H9 (cell line): ENCODE results near the gene ASB16. TPM values are rescaled to one million over a fixed set of nuclear protein-coding genes. Genes with fewer than 3 reads are reported as not detected.

Experiments used
- DNase-seq: peaks from one replicate; pipeline ENCODE4 v3.0.0-alpha.2; 2017
- H2AFZ ChIP-seq: one replicate; pipeline ENCODE4 v1.6.1; 2013; ENCODE audit warnings: mild to moderate bottlenecking, low read length, control low read depth, moderate library complexity
- H2AK5ac ChIP-seq: 2 replicates; pipeline ENCODE4 v1.6.1; 2013; ENCODE audit warnings: low read length, control low read depth, mixed read lengths; ENCODE audit not compliant: insufficient read length
- H2BK120ac ChIP-seq: one replicate; pipeline ENCODE4 v1.6.1; 2013; ENCODE audit warnings: low read depth, mild to moderate bottlenecking, low read length, control low read depth, inconsistent platforms; ENCODE audit not compliant: poor library complexity, severe bottlenecking
- H2BK12ac ChIP-seq: 2 replicates; pipeline ENCODE4 v1.6.1; 2013; ENCODE audit warnings: low read length, control low read depth, mixed read lengths, low read depth; ENCODE audit not compliant: insufficient read length
- H2BK15ac ChIP-seq: 2 replicates; pipeline ENCODE4 v1.6.1; 2013; ENCODE audit warnings: low read depth, low read length, control low read depth
- H2BK20ac ChIP-seq: one replicate; pipeline ENCODE4 v1.6.1; 2013; ENCODE audit warnings: low read depth, mild to moderate bottlenecking, low read length, control low read depth, inconsistent platforms; ENCODE audit not compliant: poor library complexity, severe bottlenecking
- H2BK5ac ChIP-seq: 2 replicates; pipeline ENCODE4 v1.6.1; 2013; ENCODE audit warnings: low read length, control low read depth, mixed read lengths; ENCODE audit not compliant: insufficient read length
- H3K14ac ChIP-seq: 2 replicates; pipeline ENCODE4 v1.6.1; 2013; ENCODE audit warnings: low read length, control low read depth; ENCODE audit not compliant: insufficient read depth
- H3K18ac ChIP-seq: 2 replicates; pipeline ENCODE4 v1.6.1; 2013; ENCODE audit warnings: low read depth, mild to moderate bottlenecking, mixed read lengths, low read length, control low read depth; ENCODE audit not compliant: insufficient read length
- H3K23ac ChIP-seq: 2 replicates; pipeline ENCODE4 v1.6.1; 2013; ENCODE audit warnings: low read length, control low read depth, mixed read lengths, low read depth; ENCODE audit not compliant: insufficient read length
- H3K23me2 ChIP-seq: 2 replicates; pipeline ENCODE4 v1.6.1; 2013; ENCODE audit warnings: low read depth, mild to moderate bottlenecking, mixed read lengths, low read length, control low read depth; ENCODE audit not compliant: insufficient read length, poor library complexity, severe bottlenecking
- H3K27ac ChIP-seq: 2 replicates; pipeline ENCODE4 v1.5.1; 2013; ENCODE audit warnings: low read length, control low read depth, mixed read lengths, low read depth; ENCODE audit not compliant: insufficient read length
- H3K27me3 ChIP-seq: 2 replicates; pipeline ENCODE4 v1.6.1; 2013; ENCODE audit warnings: low read length, control low read depth, inconsistent platforms; ENCODE audit not compliant: insufficient read depth
- H3K4ac ChIP-seq: 2 replicates; pipeline ENCODE4 v1.6.1; 2013; ENCODE audit warnings: low read depth, mild to moderate bottlenecking, control low read depth, inconsistent platforms, low read length, moderate library complexity
- H3K4me1 ChIP-seq: 2 replicates; pipeline ENCODE4 v1.6.1; 2013; ENCODE audit warnings: low read length, control low read depth, inconsistent platforms; ENCODE audit not compliant: insufficient read depth
- H3K4me2 ChIP-seq: 2 replicates; pipeline ENCODE4 v1.6.1; 2013; ENCODE audit warnings: low read length, control low read depth, mixed read lengths; ENCODE audit not compliant: insufficient read length, insufficient read depth
- H3K56ac ChIP-seq: 2 replicates; pipeline ENCODE4 v1.6.1; 2013; ENCODE audit warnings: low read depth, mild to moderate bottlenecking, mixed read lengths, low read length, control low read depth; ENCODE audit not compliant: insufficient read length
- H3K79me1 ChIP-seq: 2 replicates; pipeline ENCODE4 v1.6.1; 2013; ENCODE audit warnings: low read depth, mild to moderate bottlenecking, moderate library complexity, low read length, control low read depth, inconsistent platforms; ENCODE audit not compliant: insufficient read depth, poor library complexity, severe bottlenecking
- H3K79me2 ChIP-seq: 2 replicates; pipeline ENCODE4 v1.6.1; 2013; ENCODE audit warnings: low read length, control low read depth, inconsistent platforms; ENCODE audit not compliant: insufficient read depth
- H3K9ac ChIP-seq: 2 replicates; pipeline ENCODE4 v1.6.1; 2013; ENCODE audit warnings: low read length, control low read depth, mixed read lengths; ENCODE audit not compliant: insufficient read length; ENCODE audit errors: extremely low read depth
- H3K9me3 ChIP-seq: one replicate; pipeline ENCODE4 v1.6.1; 2013; ENCODE audit warnings: low read depth, low read length, inconsistent platforms; ENCODE audit not compliant: control insufficient read depth
- H3T11ph ChIP-seq: one replicate; pipeline ENCODE4 v1.6.1; 2013; ENCODE audit warnings: mild to moderate bottlenecking, low read length, control low read depth, inconsistent platforms
- H4K20me1 ChIP-seq: one replicate; pipeline ENCODE4 v1.6.1; 2013; ENCODE audit not compliant: control insufficient read depth, insufficient read length, insufficient read depth
- H4K5ac ChIP-seq: 2 replicates; pipeline ENCODE4 v1.6.1; 2013; ENCODE audit warnings: low read depth, mild to moderate bottlenecking, mixed read lengths, low read length, control low read depth; ENCODE audit not compliant: insufficient read length
- H4K8ac ChIP-seq: replicated peaks from 2 replicates; pipeline ENCODE4 v1.6.1; 2013; ENCODE audit warnings: low read length, control low read depth, mixed read lengths, low read depth; ENCODE audit not compliant: insufficient read length
- H4K91ac ChIP-seq: 2 replicates; pipeline ENCODE4 v1.6.1; 2013; ENCODE audit warnings: low read depth, mild to moderate bottlenecking, moderate library complexity, mixed read lengths, low read length, control low read depth; ENCODE audit not compliant: insufficient read length
- H3K27ac Mint-ChIP-seq, 3 experiments: 2 replicates in 2 of 3; 3 replicates in 1 of 3; pipeline ENCODE4 v1.8.0; 2020 to 2021; ENCODE audit warnings: mixed read lengths in 3 of 3, mild to moderate bottlenecking in 1 of 3, moderate library complexity in 1 of 3
- H3K27me3 Mint-ChIP-seq: 2 replicates; pipeline ENCODE4 v1.8.0; 2021; ENCODE audit warnings: low read depth, mild to moderate bottlenecking, moderate library complexity, mixed read lengths
- H3K36me3 Mint-ChIP-seq, 3 experiments: 2 replicates in 2 of 3; 3 replicates in 1 of 3; pipeline ENCODE4 v1.8.0; 2020 to 2021; ENCODE audit warnings: low read depth in 3 of 3, mixed read lengths in 3 of 3; ENCODE audit not compliant: insufficient read depth in 1 of 3
- H3K4me1 Mint-ChIP-seq, 2 experiments: 2 replicates each; pipeline ENCODE4 v1.8.0; 2020; ENCODE audit warnings: mixed read lengths in 2 of 2
- H3K4me3 Mint-ChIP-seq, 2 experiments: 2 replicates in 1 of 2; 3 replicates in 1 of 2; pipeline ENCODE4 v1.8.0; 2020 to 2021; ENCODE audit warnings: mild to moderate bottlenecking in 2 of 2, mixed read lengths in 2 of 2, moderate library complexity in 1 of 2
- H3K9me3 Mint-ChIP-seq, 2 experiments: 2 replicates in 1 of 2; 3 replicates in 1 of 2; pipeline ENCODE4 v1.8.0; 2020; ENCODE audit warnings: mild to moderate bottlenecking in 2 of 2, mixed read lengths in 2 of 2, moderate library complexity in 1 of 2
- WGBS: extraction: QIAGEN DNeasy Blood & Tissue Kit; methylation state at CpG from one replicate; pipeline ENCODE4 v1.1.7; 2013; ENCODE audit warnings: missing lambda C conversion rate, low lambda C conversion rate, mixed read lengths; ENCODE audit not compliant: insufficient read length; ENCODE audit errors: extremely low coverage; 5-methylcytosine and 5-hydroxymethylcytosine counted together
- total RNA-seq: library from RNA; stranded (reverse); gene quantifications from 2 replicates; pipeline ENCODE4 v1.2.1, GENCODE V29; 2021
- TF ChIP-seq, protein P1 (sequence below): fragments of 200-600 bp; sonication (generic); conservative IDR thresholded peaks from 3 replicates; pipeline ENCODE4 v1.8.0; 2021; ENCODE audit warnings: antibody characterized with exemption, mild to moderate bottlenecking

The ASB16 gene
- total RNA-seq, 1 experiment from 2014 or later = 0.90 TPM

DNA sequence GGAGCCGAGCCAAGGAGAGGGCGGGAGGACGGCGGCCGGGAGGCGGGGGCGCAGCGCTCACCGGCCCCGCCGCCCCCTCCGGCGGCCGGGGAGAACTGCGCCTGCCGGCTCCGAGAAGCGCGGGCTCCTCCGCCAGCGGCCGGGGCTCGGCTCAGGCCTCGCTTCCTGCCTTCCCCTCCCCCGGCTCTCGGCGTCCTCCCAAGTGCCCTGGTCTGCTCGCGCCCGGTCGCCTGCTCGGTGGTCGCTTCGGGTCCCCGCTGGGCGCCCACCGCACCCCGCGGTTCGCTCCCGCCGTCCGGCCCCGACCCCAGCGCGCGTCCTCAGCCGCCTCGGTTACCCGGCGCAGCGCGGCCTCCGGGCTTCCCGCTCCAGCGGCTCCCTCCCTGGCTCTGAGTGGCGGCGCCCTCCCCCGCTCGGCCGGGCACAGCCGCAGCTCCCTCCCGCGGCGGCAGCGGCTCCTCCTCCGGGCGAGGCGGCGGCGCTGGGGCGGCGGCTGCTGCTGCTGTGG is 48.7 kb downstream of the ASB16 start:
- TF ChIP-seq, protein P1, sequence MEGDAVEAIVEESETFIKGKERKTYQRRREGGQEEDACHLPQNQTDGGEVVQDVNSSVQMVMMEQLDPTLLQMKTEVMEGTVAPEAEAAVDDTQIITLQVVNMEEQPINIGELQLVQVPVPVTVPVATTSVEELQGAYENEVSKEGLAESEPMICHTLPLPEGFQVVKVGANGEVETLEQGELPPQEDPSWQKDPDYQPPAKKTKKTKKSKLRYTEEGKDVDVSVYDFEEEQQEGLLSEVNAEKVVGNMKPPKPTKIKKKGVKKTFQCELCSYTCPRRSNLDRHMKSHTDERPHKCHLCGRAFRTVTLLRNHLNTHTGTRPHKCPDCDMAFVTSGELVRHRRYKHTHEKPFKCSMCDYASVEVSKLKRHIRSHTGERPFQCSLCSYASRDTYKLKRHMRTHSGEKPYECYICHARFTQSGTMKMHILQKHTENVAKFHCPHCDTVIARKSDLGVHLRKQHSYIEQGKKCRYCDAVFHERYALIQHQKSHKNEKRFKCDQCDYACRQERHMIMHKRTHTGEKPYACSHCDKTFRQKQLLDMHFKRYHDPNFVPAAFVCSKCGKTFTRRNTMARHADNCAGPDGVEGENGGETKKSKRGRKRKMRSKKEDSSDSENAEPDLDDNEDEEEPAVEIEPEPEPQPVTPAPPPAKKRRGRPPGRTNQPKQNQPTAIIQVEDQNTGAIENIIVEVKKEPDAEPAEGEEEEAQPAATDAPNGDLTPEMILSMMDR = peak; percentile 42; the same call in 2 of the 3 replicates
- H3K23me2 ChIP-seq = peaks cover 27% of the 10 kb centered on the region
- no peak overlapping the region for H3T11ph ChIP-seq
- no peak overlapping the region for H3K56ac ChIP-seq
- H3K4me1 Mint-ChIP-seq = peaks cover 17 to 21% of the 10 kb centered on the region in 2 experiments
- peak overlapping the region in 1 of 2 experiments; percentile 46; a peak in 3 of 5 replicates for H3K4me3 Mint-ChIP-seq
- H2AFZ ChIP-seq = no peak overlapping the region
- no peak overlapping the region for H2BK15ac ChIP-seq
- 0 out of 2 replicates have a peak, but pooled peaks cover 4% of the 10 kb centered on the region for H3K4me1 ChIP-seq
- no peaks in the 10 kb centered on the region for H3K27me3 ChIP-seq
- no peak overlapping the region for H4K8ac ChIP-seq
- H3K36me3 Mint-ChIP-seq = peaks cover 20 to 39% (median 35%) of the 10 kb centered on the region in 3 experiments; a peak in 6 of 7 replicates
- H3K79me1 ChIP-seq = peaks cover 6% of the 10 kb centered on the region
- H3K9ac ChIP-seq = peak overlapping the region; percentile 56
- no CpG with 5 or more reads among the region's 73 CpGs for WGBS
- no peak overlapping the region for H2BK120ac ChIP-seq
- H2BK20ac ChIP-seq = no peak overlapping the region
- no peak overlapping the region for H3K27ac ChIP-seq
- H3K4me2 ChIP-seq = no peak overlapping the region
- DNase-seq = peak; percentile 72
- H3K14ac ChIP-seq = peak overlapping the region; percentile 44
- H3K4ac ChIP-seq = no peak overlapping the region
- H3K79me2 ChIP-seq = peaks cover 6% of the 10 kb centered on the region; the same call in 1 of the 2 replicates
- no peak overlapping the region for H3K23ac ChIP-seq
- no peak overlapping the region for H2BK12ac ChIP-seq
- H3K9me3 Mint-ChIP-seq = no peaks in the 10 kb centered on the region; a peak in 1 of 5 replicates
- H4K20me1 ChIP-seq = no peaks in the 10 kb centered on the region
- H2AK5ac ChIP-seq = no peak overlapping the region
- H2BK5ac ChIP-seq = no peak overlapping the region
- H4K91ac ChIP-seq = no peak overlapping the region
- no peak overlapping the region for H3K27ac Mint-ChIP-seq
- H3K9me3 ChIP-seq = no peaks in the 10 kb centered on the region
- no peaks in the 10 kb centered on the region for H3K27me3 Mint-ChIP-seq
- H3K18ac ChIP-seq = no peak overlapping the region
- no peak overlapping the region for H4K5ac ChIP-seq
